ENCODE results near the gene PAPPA.

The PAPPA gene

DNA sequence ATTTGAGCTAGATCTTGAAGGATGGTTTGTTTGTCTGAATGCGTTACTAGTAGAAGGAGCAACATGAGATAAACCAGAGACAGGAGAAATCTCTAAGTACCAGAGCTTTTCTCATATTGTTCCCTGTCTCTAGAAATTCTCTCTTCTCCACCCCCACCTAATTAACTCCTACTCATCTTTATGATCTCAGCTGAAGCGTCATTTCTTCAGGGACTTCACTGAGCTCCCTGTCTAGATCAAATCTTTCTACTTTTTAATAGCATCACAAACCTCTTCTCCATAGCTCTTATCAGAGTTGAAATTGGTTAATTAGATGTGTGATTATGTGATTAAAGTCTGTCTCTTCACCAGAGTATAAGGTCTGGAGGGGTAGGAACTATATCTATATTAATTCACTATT lies 226.2 kb downstream of the PAPPA start:
- TF ChIP-seq, protein P1, sequence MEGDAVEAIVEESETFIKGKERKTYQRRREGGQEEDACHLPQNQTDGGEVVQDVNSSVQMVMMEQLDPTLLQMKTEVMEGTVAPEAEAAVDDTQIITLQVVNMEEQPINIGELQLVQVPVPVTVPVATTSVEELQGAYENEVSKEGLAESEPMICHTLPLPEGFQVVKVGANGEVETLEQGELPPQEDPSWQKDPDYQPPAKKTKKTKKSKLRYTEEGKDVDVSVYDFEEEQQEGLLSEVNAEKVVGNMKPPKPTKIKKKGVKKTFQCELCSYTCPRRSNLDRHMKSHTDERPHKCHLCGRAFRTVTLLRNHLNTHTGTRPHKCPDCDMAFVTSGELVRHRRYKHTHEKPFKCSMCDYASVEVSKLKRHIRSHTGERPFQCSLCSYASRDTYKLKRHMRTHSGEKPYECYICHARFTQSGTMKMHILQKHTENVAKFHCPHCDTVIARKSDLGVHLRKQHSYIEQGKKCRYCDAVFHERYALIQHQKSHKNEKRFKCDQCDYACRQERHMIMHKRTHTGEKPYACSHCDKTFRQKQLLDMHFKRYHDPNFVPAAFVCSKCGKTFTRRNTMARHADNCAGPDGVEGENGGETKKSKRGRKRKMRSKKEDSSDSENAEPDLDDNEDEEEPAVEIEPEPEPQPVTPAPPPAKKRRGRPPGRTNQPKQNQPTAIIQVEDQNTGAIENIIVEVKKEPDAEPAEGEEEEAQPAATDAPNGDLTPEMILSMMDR (conservative IDR thresholded peaks at IDR 0.05; ENCODE audit: low read length): no peak
- TF ChIP-seq EZH2phosphoT487 (IDR thresholded peaks at IDR 0.05; ENCODE audit: borderline replicate concordance): no peak
- no peaks in the 10 kb centered on the region for H3K36me3 ChIP-seq (ENCODE audit: insufficient read depth, low read length)

DNA sequence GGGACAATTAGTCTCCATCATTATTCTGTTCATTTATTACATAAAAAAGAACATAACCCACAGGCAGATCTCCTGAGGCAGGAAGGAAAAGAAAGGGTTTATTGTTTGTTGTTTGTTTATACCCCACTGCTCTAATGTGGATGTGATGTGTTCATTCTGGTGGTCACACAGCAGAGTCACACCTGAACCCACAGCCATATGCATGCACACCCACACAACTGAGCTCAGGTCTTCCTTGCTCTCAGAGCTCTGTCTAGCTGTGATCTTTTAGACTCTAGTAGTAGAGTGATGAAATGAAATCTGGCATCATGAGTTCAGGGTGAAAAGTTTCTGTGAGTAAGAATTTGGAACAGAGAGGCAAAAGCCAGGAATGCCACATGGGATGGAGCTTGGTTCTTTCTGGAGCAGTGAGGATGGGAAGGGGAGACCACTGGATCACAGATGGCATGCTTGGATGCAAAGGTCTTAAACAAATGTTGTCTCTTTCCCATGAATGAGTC lies 227.0 kb downstream of the PAPPA start:
- no peak overlapping the region for H3K4me2 ChIP-seq (ENCODE audit: low read depth, low read length, poor library complexity, severe bottlenecking)
- H3K4me1 ChIP-seq (ENCODE audit: insufficient read depth, low read length, poor library complexity, severe bottlenecking): no peaks in the 10 kb centered on the region
- H3K79me2 ChIP-seq (ENCODE audit: insufficient read depth, low read length): no peaks in the 10 kb centered on the region
- no peaks in the 10 kb centered on the region for H3K9me2 ChIP-seq (replicated peaks; ENCODE audit: low read depth, low read length)
- no peaks in the 10 kb centered on the region for H3F3A ChIP-seq (ENCODE audit: low read depth)
- H3K36me3 ChIP-seq (ENCODE audit: insufficient read depth, low read length): no peaks in the 10 kb centered on the region
- H3K4me3 ChIP-seq (ENCODE audit: low read length, poor library complexity, severe bottlenecking): no peak overlapping the region
- no peaks in the 10 kb centered on the region; the same call in 1 of the 2 replicates for H3K9me3 ChIP-seq (ENCODE audit: insufficient read depth, low read depth, low read length)
- TF ChIP-seq, protein P1 (conservative IDR thresholded peaks at IDR 0.05; ENCODE audit: low read length): no peak
- no peak for TF ChIP-seq EZH2phosphoT487 (IDR thresholded peaks at IDR 0.05; ENCODE audit: borderline replicate concordance)
- no peaks in the 10 kb centered on the region for H3K27me3 ChIP-seq (ENCODE audit: insufficient read depth, low read length, poor library complexity, severe bottlenecking)
- H3K9ac ChIP-seq (ENCODE audit: low read depth, low read length, poor library complexity, severe bottlenecking): no peak overlapping the region
- H4K20me1 ChIP-seq (ENCODE audit: insufficient read depth, low read length, poor library complexity, severe bottlenecking): no peaks in the 10 kb centered on the region
- no peak overlapping the region for H2AFZ ChIP-seq (ENCODE audit: low read length)

More for the DNA sequence above, 226.2 kb downstream of the PAPPA start:
- no peaks in the 10 kb centered on the region for H3K4me1 ChIP-seq (ENCODE audit: insufficient read depth, low read length, poor library complexity, severe bottlenecking)
- no peaks in the 10 kb centered on the region for H3K79me2 ChIP-seq (ENCODE audit: insufficient read depth, low read length)
- no peak overlapping the region for H3K4me3 ChIP-seq (ENCODE audit: low read length, poor library complexity, severe bottlenecking)
- H3K9me3 ChIP-seq (ENCODE audit: insufficient read depth, low read depth, low read length): no peaks in the 10 kb centered on the region; the same call in 1 of the 2 replicates
- no peak overlapping the region for H3K4me2 ChIP-seq (ENCODE audit: low read depth, low read length, poor library complexity, severe bottlenecking)
- no peaks in the 10 kb centered on the region for H3K27me3 ChIP-seq (ENCODE audit: insufficient read depth, low read length, poor library complexity, severe bottlenecking)
- H2AFZ ChIP-seq (ENCODE audit: low read length): no peak overlapping the region
- H4K20me1 ChIP-seq (ENCODE audit: insufficient read depth, low read length, poor library complexity, severe bottlenecking): no peaks in the 10 kb centered on the region
- no peaks in the 10 kb centered on the region for H3F3A ChIP-seq (ENCODE audit: low read depth)
- H3K9me2 ChIP-seq (replicated peaks; ENCODE audit: low read depth, low read length): no peaks in the 10 kb centered on the region
- H3K9ac ChIP-seq (ENCODE audit: low read depth, low read length, poor library complexity, severe bottlenecking): no peak overlapping the region

DNA sequence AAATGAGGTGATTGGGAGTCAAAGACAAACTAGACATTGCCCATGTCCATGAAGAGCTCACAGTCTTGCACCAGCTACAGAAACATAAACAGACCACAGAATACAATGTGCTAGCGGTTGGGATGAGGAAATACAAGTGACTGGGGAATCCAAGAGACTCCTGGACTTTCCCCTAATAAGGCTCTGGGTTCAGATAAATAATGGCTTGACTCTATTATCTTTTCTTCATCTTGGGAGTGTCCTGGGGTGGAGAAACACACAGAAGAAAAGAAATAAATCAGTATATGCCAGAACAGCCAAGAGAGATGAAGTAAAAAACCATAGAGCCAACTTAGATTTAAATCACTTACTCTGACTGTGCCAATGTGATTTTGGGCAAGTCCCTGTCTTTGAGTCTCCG lies 227.8 kb downstream of the PAPPA start:
- no peak for TF ChIP-seq EZH2phosphoT487 (IDR thresholded peaks at IDR 0.05; ENCODE audit: borderline replicate concordance)
- TF ChIP-seq, protein P1 (conservative IDR thresholded peaks at IDR 0.05; ENCODE audit: low read length): no peak
- Histone ChIP-seq H3K9me3 (ENCODE audit: insufficient read depth, low read depth, low read length) (no peaks in the 10 kb centered on the region; the same call in 1 of the 2 replicates), H3K27me3 (ENCODE audit: insufficient read depth, low read length, poor library complexity, severe bottlenecking) (no peaks in the 10 kb centered on the region), H2AFZ (ENCODE audit: low read length) (no peak overlapping the region), H3K9ac (ENCODE audit: low read depth, low read length, poor library complexity, severe bottlenecking) (no peak overlapping the region), H3K36me3 (ENCODE audit: insufficient read depth, low read length) (no peaks in the 10 kb centered on the region), H3K79me2 (ENCODE audit: insufficient read depth, low read length) (no peaks in the 10 kb centered on the region), H3K4me1 (ENCODE audit: insufficient read depth, low read length, poor library complexity, severe bottlenecking) (no peaks in the 10 kb centered on the region), H3K9me2 (replicated peaks; ENCODE audit: low read depth, low read length) (no peaks in the 10 kb centered on the region), H3K4me3 (ENCODE audit: low read length, poor library complexity, severe bottlenecking) (no peak overlapping the region), H3F3A (ENCODE audit: low read depth) (no peaks in the 10 kb centered on the region), H4K20me1 (ENCODE audit: insufficient read depth, low read length, poor library complexity, severe bottlenecking) (no peaks in the 10 kb centered on the region), H3K4me2 (ENCODE audit: low read depth, low read length, poor library complexity, severe bottlenecking) (no peak overlapping the region)
